HUES6 (cell line): ENCODE data around the gene PHTF2.

Experiments used
- H3K27ac ChIP-seq: 2 replicates; pipeline ENCODE4 v1.7.0; 2013; ENCODE audit warnings: low read depth, mild to moderate bottlenecking, low read length, inconsistent platforms
- H3K27me3 ChIP-seq: 2 replicates; pipeline ENCODE4 v1.6.1; 2013; ENCODE audit warnings: low read length; ENCODE audit not compliant: control insufficient read depth, insufficient read depth
- H3K36me3 ChIP-seq: 2 replicates; pipeline ENCODE4 v1.6.1; 2013; ENCODE audit warnings: low read length; ENCODE audit not compliant: control insufficient read depth, insufficient read depth
- H3K4me1 ChIP-seq: 2 replicates; pipeline ENCODE4 v1.6.1; 2013; ENCODE audit warnings: low read length; ENCODE audit not compliant: control insufficient read depth, insufficient read depth
- H3K4me3 ChIP-seq: 2 replicates; pipeline ENCODE4 v1.5.1; 2013; ENCODE audit warnings: low read depth, low read length
- H3K9ac ChIP-seq: one replicate; pipeline ENCODE4 v1.6.1; 2013; ENCODE audit warnings: mild to moderate bottlenecking, low read length
- H3K9me3 ChIP-seq: 2 replicates; pipeline ENCODE4 v1.6.1; 2013; ENCODE audit warnings: low read depth, low read length; ENCODE audit not compliant: control insufficient read depth, insufficient read depth

Gene PHTF2

DNA sequence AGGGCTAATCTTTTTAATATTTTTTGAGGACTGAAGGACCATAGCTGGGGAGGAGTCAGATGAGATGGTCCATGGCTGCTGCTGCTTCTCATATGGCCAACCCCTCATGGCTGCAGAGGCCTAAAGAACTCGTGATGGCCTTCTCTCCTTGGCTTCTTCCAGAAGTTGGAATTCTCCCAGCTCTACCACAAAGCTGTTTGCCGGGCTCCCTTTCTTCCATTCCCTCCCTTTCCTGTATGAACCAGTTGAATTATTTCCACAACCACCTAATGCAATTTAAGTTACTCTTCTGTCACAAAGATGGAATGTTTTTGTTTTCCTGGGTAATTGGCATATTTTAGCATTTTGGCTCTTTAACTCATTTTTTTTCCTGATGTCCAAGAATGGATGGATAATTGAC, 80.7 kb downstream of the PHTF2 start:
- Histone ChIP-seq H3K9me3 (no peaks in the 10 kb centered on the region), H3K4me3 (no peak overlapping the region), H3K27ac (no peak overlapping the region), H3K4me1 (peaks cover 4% of the 10 kb centered on the region; the same call in 1 of the 2 replicates), H3K9ac (no peak overlapping the region), H3K27me3 (no peaks in the 10 kb centered on the region), H3K36me3 (no peaks in the 10 kb centered on the region)

DNA sequence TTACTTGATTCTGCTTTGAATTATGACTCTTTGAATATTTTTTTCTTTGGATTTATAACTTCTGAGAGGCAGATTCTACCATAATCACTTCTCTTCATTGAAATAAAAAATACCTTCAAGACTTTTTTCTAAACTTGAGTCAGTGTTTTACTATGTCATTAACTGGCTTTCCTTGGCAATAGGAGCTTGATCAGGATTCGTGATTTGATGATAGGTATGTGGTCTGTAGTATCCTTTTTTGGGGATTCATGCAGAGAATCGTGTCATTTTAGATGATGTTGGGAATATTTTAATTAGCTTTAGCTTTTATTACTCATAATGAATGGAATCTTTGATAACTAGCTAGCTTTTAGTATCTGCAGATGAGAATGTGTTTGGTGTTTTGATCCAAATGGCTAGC, 83.3 kb downstream of the PHTF2 start:
- no peaks in the 10 kb centered on the region for H3K9me3 ChIP-seq
- no peak overlapping the region for H3K27ac ChIP-seq
- H3K27me3 ChIP-seq, result no peaks in the 10 kb centered on the region
- H3K4me3 ChIP-seq, result no peak overlapping the region
- peaks cover 4% of the 10 kb centered on the region; the same call in 1 of the 2 replicates for H3K4me1 ChIP-seq
- H3K9ac ChIP-seq, result no peak overlapping the region
- H3K36me3 ChIP-seq, result no peaks in the 10 kb centered on the region

DNA sequence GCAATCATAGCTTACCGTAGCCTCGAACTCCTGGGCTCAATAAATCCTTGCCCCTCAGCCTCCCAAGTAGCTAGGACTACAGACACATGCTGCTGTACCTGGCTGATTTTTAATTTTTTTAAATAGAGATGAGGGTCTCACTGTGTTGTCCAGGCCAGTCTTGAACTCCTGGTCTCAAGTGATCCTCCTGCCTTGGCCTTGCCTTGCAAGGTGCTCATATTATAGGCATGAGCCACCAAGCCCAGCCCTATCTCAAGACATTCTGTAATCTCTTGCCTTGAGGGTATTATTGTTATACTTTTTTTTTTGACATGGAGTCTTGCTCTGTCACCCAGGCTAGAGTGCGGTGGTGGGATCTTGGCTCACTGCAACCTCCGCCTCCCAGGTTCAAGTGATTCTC, 86.6 kb downstream of the PHTF2 start:
- Histone ChIP-seq H3K27me3 (no peaks in the 10 kb centered on the region), H3K36me3 (no peaks in the 10 kb centered on the region), H3K9me3 (no peaks in the 10 kb centered on the region), H3K27ac (no peak overlapping the region), H3K4me3 (no peak overlapping the region), H3K4me1 (no peaks in the 10 kb centered on the region), H3K9ac (no peak overlapping the region)

- Histone ChIP-seq H3K9me3 (no peaks in the 10 kb centered on the region), H3K36me3 (no peaks in the 10 kb centered on the region), H3K27ac (no peak overlapping the region), H3K4me1 (no peaks in the 10 kb centered on the region), H3K4me3 (no peak overlapping the region), H3K27me3 (no peaks in the 10 kb centered on the region), H3K9ac (no peak overlapping the region)
These were observed 89.0 kb downstream of the PHTF2 start for GRCh38 chr7:77887567-77887966.

GRCh38 chr7:77888998-77889397, 90.4 kb downstream of the PHTF2 start:
- H3K9me3 ChIP-seq, result no peaks in the 10 kb centered on the region
- no peaks in the 10 kb centered on the region for H3K4me1 ChIP-seq
- no peak overlapping the region for H3K4me3 ChIP-seq
- no peaks in the 10 kb centered on the region for H3K27me3 ChIP-seq
- H3K27ac ChIP-seq, result no peak overlapping the region
- no peaks in the 10 kb centered on the region for H3K36me3 ChIP-seq
- H3K9ac ChIP-seq, result no peak overlapping the region

DNA sequence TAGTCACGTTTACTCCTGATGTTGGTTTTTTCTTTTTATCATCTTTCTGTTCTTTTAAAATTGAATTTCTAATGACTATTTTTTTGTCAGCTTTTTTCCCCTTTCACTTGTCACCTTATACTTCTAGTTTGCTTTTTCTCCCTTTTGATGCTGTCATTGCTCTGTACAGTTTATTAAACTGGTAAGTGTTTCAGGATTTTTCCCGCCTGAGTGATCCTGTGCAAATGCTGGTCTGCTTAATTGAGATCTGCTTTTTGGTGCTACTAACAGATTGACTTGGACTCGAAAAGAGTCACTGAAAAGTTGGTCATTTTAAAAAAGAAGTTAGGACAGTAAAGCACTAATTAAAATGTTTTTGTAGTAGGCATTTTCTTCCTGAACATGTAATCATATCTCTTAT, 95.2 kb downstream of the PHTF2 start:
- Histone ChIP-seq H3K27ac (no peak overlapping the region), H3K27me3 (no peaks in the 10 kb centered on the region), H3K4me1 (no peaks in the 10 kb centered on the region), H3K9ac (no peak overlapping the region), H3K36me3 (no peaks in the 10 kb centered on the region), H3K4me3 (no peak overlapping the region), H3K9me3 (no peaks in the 10 kb centered on the region)

DNA sequence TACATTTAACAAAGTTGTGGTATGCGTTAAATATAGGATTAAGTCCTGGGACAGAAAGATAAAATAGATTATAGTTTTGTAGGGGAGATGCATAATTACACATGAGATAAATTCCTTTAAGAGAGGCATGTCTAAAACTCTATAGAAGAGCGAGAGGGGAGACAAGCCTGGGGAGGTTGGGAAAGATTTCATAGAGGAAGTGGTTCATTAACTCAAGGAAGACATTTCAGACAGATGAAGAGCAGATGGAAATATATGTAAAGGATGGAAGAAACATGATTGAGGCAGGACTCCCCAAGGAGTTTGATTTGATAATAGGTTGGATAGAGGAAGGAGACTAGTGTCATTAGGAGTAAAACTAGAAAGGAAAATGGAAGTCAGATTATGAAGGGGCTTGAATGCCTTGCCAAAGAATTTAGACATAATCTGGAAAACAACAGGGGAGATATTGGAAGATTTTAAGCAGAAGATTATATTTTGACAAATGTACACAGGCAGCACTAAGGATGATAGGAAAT, 96.1 kb downstream of the PHTF2 start:
- Histone ChIP-seq H3K27ac (no peak overlapping the region), H3K36me3 (no peaks in the 10 kb centered on the region)

DNA sequence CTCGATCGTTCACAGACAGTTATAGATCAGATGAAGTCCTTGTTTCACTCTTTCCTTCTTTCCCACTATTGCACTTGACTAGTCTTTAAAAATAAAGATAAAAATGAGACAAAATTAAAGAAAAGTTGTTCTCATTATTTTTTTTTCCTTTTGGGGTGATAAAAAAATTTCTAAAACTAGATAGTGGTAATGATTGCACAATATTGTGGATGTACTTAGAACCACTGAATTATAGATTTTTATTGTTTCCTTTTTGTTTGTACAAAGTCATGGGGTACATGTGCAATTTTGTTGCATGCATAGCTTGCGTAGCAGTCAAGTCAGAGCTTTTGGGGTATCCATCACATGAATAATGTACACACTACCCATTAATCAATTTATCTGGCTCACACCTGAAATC, 97.3 kb downstream of the PHTF2 start:
- Histone ChIP-seq H3K9ac (no peak overlapping the region), H3K27ac (no peak overlapping the region), H3K4me3 (no peak overlapping the region), H3K27me3 (no peaks in the 10 kb centered on the region), H3K4me1 (peaks cover 3% of the 10 kb centered on the region; the same call in 1 of the 2 replicates), H3K36me3 (no peaks in the 10 kb centered on the region), H3K9me3 (no peaks in the 10 kb centered on the region)

More for the DNA sequence above, 96.1 kb downstream of the PHTF2 start:
- H3K9me3 ChIP-seq, result no peaks in the 10 kb centered on the region
- H3K9ac ChIP-seq, result no peak overlapping the region
- peaks cover 3% of the 10 kb centered on the region; the same call in 1 of the 2 replicates for H3K4me1 ChIP-seq
- no peaks in the 10 kb centered on the region for H3K27me3 ChIP-seq
- H3K4me3 ChIP-seq, result no peak overlapping the region

DNA sequence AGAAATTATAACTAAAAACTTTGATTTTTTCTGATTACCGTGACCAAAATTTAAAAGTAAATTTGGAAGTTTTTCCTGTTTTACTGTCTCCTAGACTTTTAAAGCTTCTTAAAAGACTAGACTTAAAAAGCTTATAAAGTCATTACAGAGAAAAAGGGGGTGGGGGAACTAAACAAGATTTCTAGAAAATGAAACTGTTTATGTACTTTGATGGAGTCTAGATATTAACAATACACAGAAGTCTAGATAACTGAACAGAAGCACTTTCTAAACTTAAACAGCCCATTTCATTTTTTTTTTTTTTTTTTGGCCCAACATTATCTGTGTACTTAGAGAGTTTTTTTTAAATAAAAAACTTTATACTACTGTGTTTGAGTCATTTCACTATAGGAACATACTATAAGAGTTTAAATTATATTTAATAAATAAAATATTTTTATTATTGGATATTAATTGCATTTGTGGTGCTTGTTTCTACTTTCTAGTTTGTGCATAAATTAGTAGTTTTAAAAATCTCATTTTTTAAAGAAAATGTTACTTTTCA, 98.5 kb downstream of the PHTF2 start:
- H3K9me3 ChIP-seq, result no peaks in the 10 kb centered on the region
- no peak overlapping the region for H3K4me3 ChIP-seq
- H3K9ac ChIP-seq, result no peak overlapping the region
- H3K4me1 ChIP-seq, result peaks cover 3% of the 10 kb centered on the region; the same call in 1 of the 2 replicates
- no peaks in the 10 kb centered on the region for H3K27me3 ChIP-seq
- H3K36me3 ChIP-seq, result no peaks in the 10 kb centered on the region
- no peak overlapping the region for H3K27ac ChIP-seq

- Histone ChIP-seq H3K9me3 (no peaks in the 10 kb centered on the region), H3K27ac (no peak overlapping the region), H3K4me3 (no peak overlapping the region), H3K4me1 (peaks cover 3% of the 10 kb centered on the region; the same call in 1 of the 2 replicates), H3K27me3 (no peaks in the 10 kb centered on the region), H3K36me3 (no peaks in the 10 kb centered on the region), H3K9ac (no peak overlapping the region)
These were observed 100.9 kb downstream of the PHTF2 start for GRCh38 chr7:77899516-77899915.

DNA sequence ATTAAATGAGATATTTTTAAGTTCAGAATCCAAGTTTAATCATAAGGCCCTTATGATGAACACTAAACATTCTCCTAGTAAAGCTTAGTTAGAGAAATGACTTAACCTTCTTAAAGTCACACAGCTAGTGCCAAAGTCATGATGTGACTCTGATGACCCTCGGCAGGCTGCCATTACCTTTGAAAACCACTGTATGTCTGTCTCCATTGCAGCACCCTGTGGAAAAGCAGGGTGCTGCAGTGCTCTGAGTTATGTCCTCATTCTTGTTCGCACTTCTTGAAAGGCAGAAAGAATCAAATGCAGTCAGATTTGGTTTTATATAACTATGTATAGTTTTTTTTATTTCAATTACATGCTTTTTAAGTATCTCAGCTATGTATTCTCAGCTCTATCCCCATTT, 105.0 kb downstream of the PHTF2 start:
- no peaks in the 10 kb centered on the region for H3K9me3 ChIP-seq
- H3K36me3 ChIP-seq, result no peaks in the 10 kb centered on the region
- no peaks in the 10 kb centered on the region for H3K27me3 ChIP-seq
- no peak overlapping the region for H3K4me3 ChIP-seq
- peaks cover 3% of the 10 kb centered on the region; the same call in 1 of the 2 replicates for H3K4me1 ChIP-seq
- no peak overlapping the region for H3K9ac ChIP-seq
- H3K27ac ChIP-seq, result no peak overlapping the region
